Spleen (tissue), 11 donors: ENCODE data around the gene ZSCAN5C. TPM values are rescaled to one million over a fixed set of nuclear protein-coding genes. Genes with fewer than 3 reads are reported as not detected.

ENCODE experiments used
- DNase-seq: peaks from one replicate; pipeline ENCODE4 v3.0.0-alpha.2; 2020
- H3K27ac ChIP-seq, 8 donors: fragments of 200-600 bp; sonication (generic) in 7 of 8; 1 replicate in 4 of 8; 2 replicates in 4 of 8; pipeline versions ENCODE4 v1.5.0 to v1.8.0; 2016 to 2021; ENCODE audit warnings: inconsistent platforms in 4 of 8, mild to moderate bottlenecking in 4 of 8, moderate library complexity in 1 of 8
- H3K27me3 ChIP-seq, 7 donors: fragments of 200-600 bp; sonication (generic) in 6 of 7; replicated peaks in 1 of 7; 1 replicate in 4 of 7; 2 replicates in 3 of 7; pipeline versions ENCODE4 v1.5.0 to v1.8.0; 2016 to 2021; ENCODE audit warnings: inconsistent platforms in 3 of 7, mild to moderate bottlenecking in 1 of 7
- H3K36me3 ChIP-seq, 6 donors: fragments of 200-600 bp; sonication (generic) in 5 of 6; 1 replicate in 4 of 6; 2 replicates in 2 of 6; pipeline versions ENCODE4 v1.5.0 to v1.8.0; 2016 to 2021; ENCODE audit warnings: inconsistent platforms in 2 of 6
- H3K4me1 ChIP-seq, 6 donors: fragments of 200-600 bp; sonication (generic) in 5 of 6; 1 replicate in 3 of 6; 2 replicates in 3 of 6; pipeline versions ENCODE4 v1.5.0 to v1.8.0; 2016 to 2021; ENCODE audit warnings: inconsistent platforms in 3 of 6
- H3K4me3 ChIP-seq, 8 donors: fragments of 200-600 bp; sonication (generic) in 7 of 8; 1 replicate in 4 of 8; 2 replicates in 4 of 8; pipeline versions ENCODE4 v1.5.0 to v1.8.0; 2016 to 2021; ENCODE audit warnings: inconsistent platforms in 4 of 8, mild to moderate bottlenecking in 4 of 8, moderate library complexity in 2 of 8
- H3K9me3 ChIP-seq, 8 donors: fragments of 200-600 bp; sonication (generic) in 7 of 8; 1 replicate in 4 of 8; 2 replicates in 4 of 8; pipeline versions ENCODE4 v1.5.0 to v1.8.0; 2016 to 2021; ENCODE audit warnings: inconsistent platforms in 4 of 8
- POLR2A ChIP-seq, 3 donors: fragments of 450-650 bp; IDR thresholded peaks; one replicate each; pipeline ENCODE4 v1.5.1; 2017; ENCODE audit warnings: antibody characterized with exemption in 3 of 3, mild to moderate bottlenecking in 1 of 3
- POLR2AphosphoS5 ChIP-seq, 3 donors: sonication (generic); formaldehyde crosslinking; IDR thresholded peaks; one replicate each; pipeline ENCODE4 v1.5.1; 2017; ENCODE audit warnings: antibody characterized with exemption in 3 of 3
- WGBS, 5 donors: extraction: QIAGEN DNeasy Blood & Tissue Kit in 3 of 5; methylation state at CpG; one replicate each; pipeline versions ENCODE4 v1.1.5 to v1.1.7; 2013 to 2018; 5-methylcytosine and 5-hydroxymethylcytosine counted together
- intact Hi-C: fragments of 100-400 bp; cut with DNase I; formaldehyde crosslinking; loops from one replicate; pipeline ENCODE4 v1.15.0; 2023; ENCODE audit warnings: low total_unique reads
- polyA plus RNA-seq, 3 donors: library from polyadenylated mRNA; stranded (reverse); fragments of 200-250 nt; gene quantifications; one replicate each; pipeline ENCODE4 v1.2.1, GENCODE V29; 2013
- total RNA-seq, 7 donors: library from RNA; depleted of rRNA in 3 of 7; stranded (reverse); fragments of >200 nt in 3 of 7; fragmentation: NEBNext Ultra II Directional in 4 of 7; extraction: Animal tissue kit (Norgen Biotek cat#: 25700) in 4 of 7; gene quantifications; one replicate each; pipeline versions ENCODE4 v1.1.0 to v1.2.1, GENCODE V29; 2016 to 2021
- TF ChIP-seq, protein P1 (sequence below), 11 experiments: fragments of 200-600 bp in 7 of 11; fragments of 450-650 bp in 4 of 11; sonication (generic) in 4 of 11; IDR thresholded peaks in 8 of 11; conservative IDR thresholded peaks in 3 of 11; 1 replicate in 7 of 11; 2 replicates in 4 of 11; pipeline versions ENCODE4 v1.4.0 to v1.8.0; 2016 to 2021; ENCODE audit warnings: antibody characterized with exemption in 11 of 11, inconsistent platforms in 4 of 11, mild to moderate bottlenecking in 1 of 11
- donor health status: healthy with polysubstance abuse.
- donor health status: DM: no; HTN: no; CAD: no; lungs with moderate emphysema.
- donor health status: DM: no; HTN: no; CAD: no.
- donor health status: Bipolar disorder and iron deficiency.
- donor health status: healthy.
- donor health status: DM: no; HTN: no; CAD: no.
- donor health status: DM: yes; HTN: yes; CAD: no.

ZSCAN5C gene
- total and polyA plus RNA-seq, 10 donors, result not detected

DNA sequence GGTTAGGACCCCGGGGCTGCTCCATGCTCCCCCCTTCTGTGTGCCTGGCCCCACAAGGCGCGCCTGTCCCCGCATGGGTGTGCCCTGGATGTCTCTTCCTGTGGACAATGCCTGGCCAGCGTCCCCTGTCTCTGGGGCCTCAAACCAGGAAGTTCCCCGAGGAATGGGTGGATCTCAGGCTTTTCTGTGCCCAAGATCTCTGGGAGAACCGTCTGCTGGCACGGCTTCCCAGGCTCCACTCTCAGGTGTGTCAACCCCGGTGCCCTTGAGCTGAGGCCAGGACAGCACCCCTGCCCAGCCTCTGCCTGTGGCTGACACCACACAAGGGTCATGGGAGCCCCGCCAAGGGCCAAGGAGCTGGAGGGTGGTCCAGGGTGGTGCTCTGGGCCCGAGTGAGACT, 45.3 kb upstream of the ZSCAN5C start:
- Histone ChIP-seq H3K27me3 (no peaks in the 10 kb centered on the region), H3K9me3 (no peaks in the 10 kb centered on the region), H3K4me3 (no peak overlapping the region), H3K36me3 (peaks cover 0 to 88% (median 36%) of the 10 kb centered on the region in 6 donors), H3K27ac (peak overlapping the region; percentile 27 to 79 (median 60)), H3K4me1 (peaks cover 0 to 13% (median 0%) of the 10 kb centered on the region in 6 donors)
- TF ChIP-seq, protein P1, sequence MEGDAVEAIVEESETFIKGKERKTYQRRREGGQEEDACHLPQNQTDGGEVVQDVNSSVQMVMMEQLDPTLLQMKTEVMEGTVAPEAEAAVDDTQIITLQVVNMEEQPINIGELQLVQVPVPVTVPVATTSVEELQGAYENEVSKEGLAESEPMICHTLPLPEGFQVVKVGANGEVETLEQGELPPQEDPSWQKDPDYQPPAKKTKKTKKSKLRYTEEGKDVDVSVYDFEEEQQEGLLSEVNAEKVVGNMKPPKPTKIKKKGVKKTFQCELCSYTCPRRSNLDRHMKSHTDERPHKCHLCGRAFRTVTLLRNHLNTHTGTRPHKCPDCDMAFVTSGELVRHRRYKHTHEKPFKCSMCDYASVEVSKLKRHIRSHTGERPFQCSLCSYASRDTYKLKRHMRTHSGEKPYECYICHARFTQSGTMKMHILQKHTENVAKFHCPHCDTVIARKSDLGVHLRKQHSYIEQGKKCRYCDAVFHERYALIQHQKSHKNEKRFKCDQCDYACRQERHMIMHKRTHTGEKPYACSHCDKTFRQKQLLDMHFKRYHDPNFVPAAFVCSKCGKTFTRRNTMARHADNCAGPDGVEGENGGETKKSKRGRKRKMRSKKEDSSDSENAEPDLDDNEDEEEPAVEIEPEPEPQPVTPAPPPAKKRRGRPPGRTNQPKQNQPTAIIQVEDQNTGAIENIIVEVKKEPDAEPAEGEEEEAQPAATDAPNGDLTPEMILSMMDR (IDR thresholded peaks at IDR 0.05 in 8 of 11, conservative IDR thresholded peaks at IDR 0.05 in 3 of 11), result no peak
- TF ChIP-seq POLR2AphosphoS5 (IDR thresholded peaks at IDR 0.05), result peak in 2 of 3 donors; percentile 26 to 39
- 66 to 90% (median 76%) methylated on average over 6 to 11 of the region's 11 CpGs for WGBS, 5 donors
- DNase-seq, result no peak
- intact Hi-C loops, result no loop called here

DNA sequence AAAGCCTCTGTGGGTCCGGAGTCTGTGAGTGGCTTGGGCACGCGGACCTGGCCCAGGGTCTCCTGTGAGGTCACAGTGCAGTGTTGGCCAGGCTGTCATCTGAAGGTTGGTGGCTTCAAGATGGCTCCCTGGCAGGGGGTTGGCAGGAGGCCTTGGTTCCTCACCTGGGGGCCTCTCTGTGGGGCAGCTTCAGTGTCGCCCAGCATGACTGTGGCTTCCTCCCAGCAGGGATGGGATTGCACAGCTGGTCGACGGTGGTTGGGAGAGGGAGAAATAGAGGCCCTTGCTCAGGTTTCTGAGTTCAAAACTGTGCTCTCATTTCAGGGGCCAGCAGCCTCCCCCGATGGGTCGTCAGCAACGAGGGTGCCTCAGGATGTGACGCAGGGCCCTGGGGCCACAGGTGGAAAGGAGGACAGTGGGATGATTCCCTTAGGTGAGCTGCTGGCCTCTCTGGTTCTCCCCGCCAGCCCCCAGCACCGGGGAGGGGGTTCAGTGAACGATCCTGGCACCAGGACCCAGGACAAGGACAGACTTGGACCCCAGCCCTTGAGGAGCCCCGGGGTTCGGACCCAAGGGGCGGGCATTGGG, 43.8 kb upstream of the ZSCAN5C start:
- intact Hi-C loops, result no loop called here
- no peaks in the 10 kb centered on the region for H3K27me3 ChIP-seq
- H3K4me3 ChIP-seq, result no peak overlapping the region
- no peaks in the 10 kb centered on the region for H3K9me3 ChIP-seq
- H3K4me1 ChIP-seq, result peaks cover 0 to 13% (median 0%) of the 10 kb centered on the region in 6 donors
- WGBS, 5 donors, result 92 to 95% (median 94%) methylated on average over 13 to 16 of the region's 16 CpGs
- H3K36me3 ChIP-seq, result peaks cover 0 to 85% (median 36%) of the 10 kb centered on the region in 6 donors
- no peak for DNase-seq
- no peak for TF ChIP-seq POLR2A (IDR thresholded peaks at IDR 0.05)
- no peak for TF ChIP-seq POLR2AphosphoS5 (IDR thresholded peaks at IDR 0.05)
- TF ChIP-seq, protein P1 (IDR thresholded peaks at IDR 0.05 in 8 of 11, conservative IDR thresholded peaks at IDR 0.05 in 3 of 11), result no peak
- H3K27ac ChIP-seq, result no peak overlapping the region

DNA sequence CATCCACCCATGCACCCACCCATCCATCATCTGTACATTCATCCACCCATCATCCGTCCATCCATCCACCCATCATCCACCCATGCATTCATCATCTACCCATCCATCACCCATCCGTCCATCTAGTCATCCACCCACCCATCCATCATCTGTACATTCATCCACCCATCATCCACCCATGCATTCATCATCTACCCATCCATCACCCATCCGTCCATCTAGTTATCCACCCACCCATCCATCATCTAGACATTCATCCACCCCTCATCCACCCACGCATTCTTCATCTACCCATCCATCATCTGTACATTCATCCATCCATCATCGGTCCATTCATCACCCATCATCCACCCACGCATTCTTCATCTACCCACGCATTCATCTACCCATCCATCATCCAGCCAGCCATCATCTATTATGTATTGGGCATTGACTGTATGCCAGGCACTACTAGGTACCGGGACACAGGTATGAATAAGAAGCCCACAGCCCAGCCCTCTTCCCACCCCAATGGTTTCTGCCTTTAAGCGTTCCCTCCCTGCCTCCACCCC, 43.0 kb upstream of the ZSCAN5C start:
- peaks cover 0 to 77% (median 36%) of the 10 kb centered on the region in 6 donors for H3K36me3 ChIP-seq
- TF ChIP-seq POLR2AphosphoS5 (IDR thresholded peaks at IDR 0.05), result no peak
- no peak for TF ChIP-seq POLR2A (IDR thresholded peaks at IDR 0.05)
- TF ChIP-seq, protein P1 (IDR thresholded peaks at IDR 0.05 in 8 of 11, conservative IDR thresholded peaks at IDR 0.05 in 3 of 11), result no peak
- no peaks in the 10 kb centered on the region for H3K9me3 ChIP-seq
- no peak for DNase-seq
- no peak overlapping the region for H3K4me3 ChIP-seq
- intact Hi-C loops, result no loop called here
- H3K27me3 ChIP-seq, result no peaks in the 10 kb centered on the region
- H3K4me1 ChIP-seq, result peaks cover 0 to 13% (median 0%) of the 10 kb centered on the region in 6 donors
- WGBS, 5 donors, result 93 to 97% (median 95%) methylated on average over 9 of the region's 9 CpGs
- H3K27ac ChIP-seq, result no peak overlapping the region

DNA sequence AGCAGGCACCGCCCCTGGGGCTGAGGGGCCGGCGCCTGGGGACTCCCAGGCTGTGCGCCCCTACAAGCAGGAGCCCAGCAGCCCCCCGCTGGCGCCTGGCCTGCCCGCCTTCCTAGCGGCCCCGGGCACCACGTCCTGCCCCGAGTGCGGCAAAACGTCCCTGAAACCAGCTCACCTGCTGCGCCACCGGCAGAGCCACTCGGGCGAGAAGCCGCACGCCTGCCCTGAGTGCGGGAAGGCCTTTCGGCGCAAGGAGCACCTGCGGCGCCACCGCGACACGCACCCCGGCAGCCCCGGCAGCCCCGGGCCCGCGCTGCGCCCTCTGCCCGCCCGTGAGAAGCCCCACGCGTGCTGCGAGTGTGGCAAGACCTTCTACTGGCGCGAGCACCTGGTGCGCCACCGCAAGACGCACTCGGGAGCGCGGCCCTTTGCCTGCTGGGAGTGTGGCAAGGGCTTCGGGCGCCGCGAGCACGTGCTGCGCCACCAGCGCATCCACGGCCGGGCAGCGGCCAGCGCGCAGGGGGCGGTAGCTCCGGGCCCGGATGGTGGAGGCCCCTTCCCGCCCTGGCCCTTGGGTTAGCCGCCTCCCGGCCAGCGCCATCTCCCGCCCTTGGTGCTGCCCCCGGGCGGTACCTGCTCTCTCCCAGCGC, 42.3 kb upstream of the ZSCAN5C start:
- Histone ChIP-seq H3K9me3 (no peaks in the 10 kb centered on the region), H3K4me3 (no peak overlapping the region), H3K36me3 (peaks cover 0 to 70% (median 36%) of the 10 kb centered on the region in 6 donors), H3K4me1 (peaks cover 0 to 13% (median 0%) of the 10 kb centered on the region in 6 donors), H3K27me3 (no peaks in the 10 kb centered on the region), H3K27ac (no peak overlapping the region)
- DNase-seq, result no peak
- WGBS, 5 donors, result 97 to 98% (median 97%) methylated on average over 41 to 69 of the region's 69 CpGs
- TF ChIP-seq, protein P1 (IDR thresholded peaks at IDR 0.05 in 8 of 11, conservative IDR thresholded peaks at IDR 0.05 in 3 of 11), result no peak
- TF ChIP-seq POLR2A (IDR thresholded peaks at IDR 0.05) (no peak), POLR2AphosphoS5 (IDR thresholded peaks at IDR 0.05) (no peak)
- intact Hi-C loops, result no loop called here
